H1 (cell line): ENCODE measurements around the gene SFRP5.

ENCODE experiments used
- CBX5 ChIP-seq: fragments of 300-800, 300-1000 bp; sonication (generic); IDR thresholded peaks from 2 replicates; pipeline ENCODE4 v1.7.1; 2016; ENCODE audit warnings: antibody characterized with exemption, low read length, low read depth
- CEBPB ChIP-seq: IDR thresholded peaks from 2 replicates; pipeline ENCODE4 v1.6.1; 2012; ENCODE audit warnings: low read depth, low read length
- EP300 ChIP-seq, 2 experiments: IDR thresholded peaks; 1 replicate in 1 of 2; 2 replicates in 1 of 2; pipeline ENCODE4 v1.6.1; 2011 to 2012; ENCODE audit warnings: low read depth in 2 of 2, low read length in 2 of 2, mild to moderate bottlenecking in 2 of 2, borderline replicate concordance in 1 of 2, inconsistent platforms in 1 of 2, moderate library complexity in 1 of 2
- EZH2 ChIP-seq: fragments of 200-600 bp; sonication (generic); IDR thresholded peaks from 2 replicates; pipeline ENCODE4 v1.7.1; 2012; ENCODE audit warnings: low read depth, mild to moderate bottlenecking, moderate library complexity, low read length, inconsistent platforms; ENCODE audit not compliant: severe bottlenecking
- MAX ChIP-seq: IDR thresholded peaks from 2 replicates; pipeline ENCODE4 v1.6.1; 2012; ENCODE audit warnings: inconsistent platforms
- POLR2A ChIP-seq, 2 experiments: IDR thresholded peaks; 1 replicate in 1 of 2; 2 replicates in 1 of 2; pipeline ENCODE4 v1.6.1; 2011; ENCODE audit warnings: low read depth in 2 of 2, low read length in 2 of 2, mild to moderate bottlenecking in 2 of 2; ENCODE audit errors: control extremely low read depth in 1 of 2
- RNF2 ChIP-seq: fragments of 200-900, 300-1000 bp; sonication (generic); IDR thresholded peaks from 2 replicates; pipeline ENCODE4 v1.7.1; 2016; ENCODE audit warnings: borderline replicate concordance, low read depth, mild to moderate bottlenecking, antibody characterized with exemption, low read length; ENCODE audit not compliant: poor library complexity, severe bottlenecking; ENCODE audit errors: missing control alignments
- RXRA ChIP-seq: IDR thresholded peaks from 2 replicates; pipeline ENCODE4 v1.6.1; 2011; ENCODE audit warnings: low read depth, mild to moderate bottlenecking, low read length, moderate library complexity; ENCODE audit not compliant: insufficient read depth
- SP2 ChIP-seq: IDR thresholded peaks from 2 replicates; pipeline ENCODE4 v1.6.1; 2012; ENCODE audit warnings: mild to moderate bottlenecking, low read length, inconsistent platforms
- TF ChIP-seq, protein P1 (sequence below), 3 experiments: IDR thresholded peaks; 1 replicate in 2 of 3; 2 replicates in 1 of 3; pipeline versions ENCODE4 v1.5.1 to v1.6.1; 2011; ENCODE audit warnings: low read length in 3 of 3, mild to moderate bottlenecking in 3 of 3, inconsistent platforms in 2 of 3, low read depth in 1 of 3, moderate library complexity in 1 of 3; ENCODE audit not compliant: insufficient read depth in 1 of 3; ENCODE audit errors: control extremely low read depth in 1 of 3

GRCh38 chr10:97816609-97817008 lies 44.8 kb upstream of the SFRP5 start:
- TF ChIP-seq CEBPB (no peak), EP300 (IDR thresholded peaks at IDR 0.05; ENCODE audit: borderline replicate concordance in 1 of 2, low read depth in 2 of 2, low read length in 2 of 2) (no peak), EZH2 (no peak), SP2 (no peak), MAX (no peak), RNF2 (no peak), CBX5 (no peak), POLR2A (IDR thresholded peaks at IDR 0.05; ENCODE audit: control extremely low read depth in 1 of 2, low read depth in 2 of 2, low read length in 2 of 2) (no peak), RXRA (no peak)
- TF ChIP-seq, protein P1, sequence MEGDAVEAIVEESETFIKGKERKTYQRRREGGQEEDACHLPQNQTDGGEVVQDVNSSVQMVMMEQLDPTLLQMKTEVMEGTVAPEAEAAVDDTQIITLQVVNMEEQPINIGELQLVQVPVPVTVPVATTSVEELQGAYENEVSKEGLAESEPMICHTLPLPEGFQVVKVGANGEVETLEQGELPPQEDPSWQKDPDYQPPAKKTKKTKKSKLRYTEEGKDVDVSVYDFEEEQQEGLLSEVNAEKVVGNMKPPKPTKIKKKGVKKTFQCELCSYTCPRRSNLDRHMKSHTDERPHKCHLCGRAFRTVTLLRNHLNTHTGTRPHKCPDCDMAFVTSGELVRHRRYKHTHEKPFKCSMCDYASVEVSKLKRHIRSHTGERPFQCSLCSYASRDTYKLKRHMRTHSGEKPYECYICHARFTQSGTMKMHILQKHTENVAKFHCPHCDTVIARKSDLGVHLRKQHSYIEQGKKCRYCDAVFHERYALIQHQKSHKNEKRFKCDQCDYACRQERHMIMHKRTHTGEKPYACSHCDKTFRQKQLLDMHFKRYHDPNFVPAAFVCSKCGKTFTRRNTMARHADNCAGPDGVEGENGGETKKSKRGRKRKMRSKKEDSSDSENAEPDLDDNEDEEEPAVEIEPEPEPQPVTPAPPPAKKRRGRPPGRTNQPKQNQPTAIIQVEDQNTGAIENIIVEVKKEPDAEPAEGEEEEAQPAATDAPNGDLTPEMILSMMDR (IDR thresholded peaks at IDR 0.05; ENCODE audit: control extremely low read depth in 1 of 3, insufficient read depth in 1 of 3, low read depth in 1 of 3, low read length in 3 of 3), result no peak
